KMS-11 (cell line): Measurements from ENCODE around the gene STK25.

Experiments used
- H2AFZ ChIP-seq: fragments of 200-600 bp; sonication (generic); 2 replicates; pipeline ENCODE4 v1.6.1; 2016; ENCODE audit warnings: antibody characterized with exemption, mixed run types, low read depth
- H3K27ac ChIP-seq: fragments of 200-600 bp; sonication (generic); 2 replicates; pipeline ENCODE4 v1.6.1; 2016; ENCODE audit warnings: mild to moderate bottlenecking, mixed run types
- H3K27me3 ChIP-seq: fragments of 200-600 bp; sonication (generic); 2 replicates; pipeline ENCODE4 v1.6.1; 2017; ENCODE audit warnings: mild to moderate bottlenecking, low read depth, mixed run types, moderate library complexity; ENCODE audit not compliant: insufficient read depth
- H3K36me3 ChIP-seq: fragments of 200-600 bp; sonication (generic); 2 replicates; pipeline ENCODE4 v1.6.1; 2017; ENCODE audit warnings: mild to moderate bottlenecking, mixed run types; ENCODE audit not compliant: insufficient read depth
- H3K4me1 ChIP-seq: fragments of 200-600 bp; sonication (generic); 2 replicates; pipeline ENCODE4 v1.6.1; 2016; ENCODE audit warnings: mild to moderate bottlenecking, low read depth, mixed run types; ENCODE audit not compliant: poor library complexity, severe bottlenecking
- H3K4me2 ChIP-seq: fragments of 200-600 bp; sonication (generic); 2 replicates; pipeline ENCODE4 v1.7.0; 2016; ENCODE audit warnings: mild to moderate bottlenecking, mixed run types
- H3K4me3 ChIP-seq: fragments of 200-600 bp; sonication (generic); IDR thresholded peaks from 2 replicates; pipeline ENCODE4 v1.6.1; 2017; ENCODE audit warnings: low read depth, low read length, mixed read lengths; ENCODE audit not compliant: insufficient read depth
- H3K79me2 ChIP-seq: fragments of 200-600 bp; sonication (generic); 2 replicates; pipeline ENCODE4 v1.6.1; 2016; ENCODE audit warnings: low read depth, mixed run types; ENCODE audit not compliant: insufficient read depth
- H3K9ac ChIP-seq: fragments of 200-600 bp; sonication (generic); 2 replicates; pipeline ENCODE4 v1.6.1; 2016; ENCODE audit warnings: mild to moderate bottlenecking, mixed run types
- H4K20me1 ChIP-seq: fragments of 200-600 bp; sonication (generic); 2 replicates; pipeline ENCODE4 v1.6.1; 2016; ENCODE audit warnings: mild to moderate bottlenecking, mixed run types; ENCODE audit not compliant: insufficient read depth
- CTCF ChIP-seq: fragments of 200-600 bp; sonication (generic); conservative IDR thresholded peaks from 2 replicates; pipeline ENCODE4 v1.6.1; 2017; ENCODE audit warnings: low read depth, mild to moderate bottlenecking, antibody characterized with exemption, low read length, moderate library complexity, mixed read lengths

STK25 gene

GRCh38 chr2:241461693-241462677 lies 46.4 kb downstream of the STK25 start:
- H3K4me2 ChIP-seq, result no peak overlapping the region
- H2AFZ ChIP-seq, result no peak overlapping the region
- H3K9ac ChIP-seq, result no peak overlapping the region
- no peak for TF ChIP-seq CTCF
- no peak overlapping the region for H3K4me3 ChIP-seq
- H3K36me3 ChIP-seq, result no peaks in the 10 kb centered on the region
- H3K79me2 ChIP-seq, result no peaks in the 10 kb centered on the region
- H3K27ac ChIP-seq, result no peak overlapping the region
- H4K20me1 ChIP-seq, result no peaks in the 10 kb centered on the region
- no peaks in the 10 kb centered on the region for H3K27me3 ChIP-seq
- H3K4me1 ChIP-seq, result no peaks in the 10 kb centered on the region

- Histone ChIP-seq H3K79me2 (no peaks in the 10 kb centered on the region), H3K27me3 (no peaks in the 10 kb centered on the region), H3K36me3 (no peaks in the 10 kb centered on the region), H3K4me1 (no peaks in the 10 kb centered on the region), H3K4me2 (no peak overlapping the region), H3K4me3 (no peak overlapping the region), H3K27ac (no peak overlapping the region), H2AFZ (no peak overlapping the region), H3K9ac (no peak overlapping the region), H4K20me1 (no peaks in the 10 kb centered on the region)
- TF ChIP-seq CTCF, result no peak
Observed at GRCh38 chr2:241460631-241461030, 47.8 kb downstream of the STK25 start.

GRCh38 chr2:241459520-241459919 lies 48.9 kb downstream of the STK25 start:
- Histone ChIP-seq H3K4me3 (no peak overlapping the region), H3K9ac (no peak overlapping the region), H2AFZ (no peak overlapping the region), H3K4me2 (no peak overlapping the region), H3K79me2 (no peaks in the 10 kb centered on the region), H3K27me3 (no peaks in the 10 kb centered on the region), H3K4me1 (no peaks in the 10 kb centered on the region), H4K20me1 (no peaks in the 10 kb centered on the region), H3K27ac (no peak overlapping the region), H3K36me3 (no peaks in the 10 kb centered on the region)
- TF ChIP-seq CTCF, result no peak

- no peak for TF ChIP-seq CTCF
- H3K27ac ChIP-seq, result no peak overlapping the region
- no peaks in the 10 kb centered on the region for H3K4me1 ChIP-seq
- no peaks in the 10 kb centered on the region for H3K36me3 ChIP-seq
- H3K79me2 ChIP-seq, result no peaks in the 10 kb centered on the region
- H2AFZ ChIP-seq, result no peak overlapping the region
- no peak overlapping the region for H3K9ac ChIP-seq
- H4K20me1 ChIP-seq, result no peaks in the 10 kb centered on the region
- no peaks in the 10 kb centered on the region for H3K27me3 ChIP-seq
- H3K4me3 ChIP-seq, result no peak overlapping the region
- H3K4me2 ChIP-seq, result no peak overlapping the region
Observed at GRCh38 chr2:241458687-241459086, 49.7 kb downstream of the STK25 start.
